Measurements from ENCODE around the gene JPT1.

JPT1 gene

DNA sequence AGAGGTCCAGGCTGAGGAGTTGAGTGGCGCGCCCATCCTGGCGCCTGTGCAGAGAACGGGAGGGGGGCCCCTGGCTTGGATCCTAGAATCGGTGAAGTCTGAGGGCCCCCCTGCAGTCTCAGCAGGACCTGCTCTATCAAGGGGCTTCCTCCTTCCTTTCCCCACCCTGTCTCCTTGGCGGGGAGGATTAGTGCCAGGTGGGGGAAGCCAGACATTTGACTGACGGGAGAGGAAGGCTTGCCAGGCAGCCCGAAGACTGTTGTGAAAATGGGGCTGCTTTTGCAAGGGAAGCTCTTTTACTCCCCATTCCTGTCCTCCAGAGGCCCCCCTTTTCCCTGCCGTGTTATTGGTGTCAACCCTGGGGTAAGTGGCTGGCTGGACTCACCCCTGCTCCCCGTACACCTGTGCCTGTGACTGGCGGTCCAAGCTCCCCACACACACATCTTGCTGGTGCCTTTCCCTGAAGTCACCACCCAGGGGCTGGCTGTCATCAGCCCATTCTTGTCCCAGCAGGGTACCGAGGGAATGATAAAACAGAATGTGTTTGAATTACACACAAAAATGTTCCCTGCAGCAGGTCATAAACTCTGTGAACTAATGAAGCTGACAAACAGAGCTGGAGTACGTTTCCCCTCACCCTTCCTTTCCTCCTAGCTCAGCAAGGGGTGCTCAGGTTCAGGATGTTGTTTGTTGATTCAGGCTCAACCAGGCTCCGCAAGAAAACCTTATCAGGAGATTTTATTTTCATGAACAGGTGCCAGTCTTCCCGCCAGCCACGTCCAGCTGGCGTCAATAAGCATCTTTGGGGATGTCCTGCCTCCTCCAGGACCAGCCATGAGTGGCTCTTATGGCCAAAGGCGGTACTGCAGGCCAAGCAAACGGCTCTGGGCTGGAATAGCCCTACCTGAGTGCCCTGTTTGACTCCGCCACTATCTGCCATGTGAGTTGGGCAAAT lies 48.9 kb downstream of the JPT1 start (continued):
- TF ChIP-seq, protein P1, sequence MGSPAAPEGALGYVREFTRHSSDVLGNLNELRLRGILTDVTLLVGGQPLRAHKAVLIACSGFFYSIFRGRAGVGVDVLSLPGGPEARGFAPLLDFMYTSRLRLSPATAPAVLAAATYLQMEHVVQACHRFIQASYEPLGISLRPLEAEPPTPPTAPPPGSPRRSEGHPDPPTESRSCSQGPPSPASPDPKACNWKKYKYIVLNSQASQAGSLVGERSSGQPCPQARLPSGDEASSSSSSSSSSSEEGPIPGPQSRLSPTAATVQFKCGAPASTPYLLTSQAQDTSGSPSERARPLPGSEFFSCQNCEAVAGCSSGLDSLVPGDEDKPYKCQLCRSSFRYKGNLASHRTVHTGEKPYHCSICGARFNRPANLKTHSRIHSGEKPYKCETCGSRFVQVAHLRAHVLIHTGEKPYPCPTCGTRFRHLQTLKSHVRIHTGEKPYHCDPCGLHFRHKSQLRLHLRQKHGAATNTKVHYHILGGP (tag by site-specific recombination; IDR thresholded peaks at IDR 0.05) = no peak
- TF ChIP-seq GLI4 (tag by site-specific recombination; IDR thresholded peaks at IDR 0.05) = no peak
- TF ChIP-seq ZNF843 (tag by site-specific recombination; IDR thresholded peaks at IDR 0.05) = peak; percentile 99
- TF ChIP-seq OVOL3 (tag by site-specific recombination; IDR thresholded peaks at IDR 0.05) = peak; percentile 86; the same call in 1 of the 2 replicates
- TF ChIP-seq, protein P2, sequence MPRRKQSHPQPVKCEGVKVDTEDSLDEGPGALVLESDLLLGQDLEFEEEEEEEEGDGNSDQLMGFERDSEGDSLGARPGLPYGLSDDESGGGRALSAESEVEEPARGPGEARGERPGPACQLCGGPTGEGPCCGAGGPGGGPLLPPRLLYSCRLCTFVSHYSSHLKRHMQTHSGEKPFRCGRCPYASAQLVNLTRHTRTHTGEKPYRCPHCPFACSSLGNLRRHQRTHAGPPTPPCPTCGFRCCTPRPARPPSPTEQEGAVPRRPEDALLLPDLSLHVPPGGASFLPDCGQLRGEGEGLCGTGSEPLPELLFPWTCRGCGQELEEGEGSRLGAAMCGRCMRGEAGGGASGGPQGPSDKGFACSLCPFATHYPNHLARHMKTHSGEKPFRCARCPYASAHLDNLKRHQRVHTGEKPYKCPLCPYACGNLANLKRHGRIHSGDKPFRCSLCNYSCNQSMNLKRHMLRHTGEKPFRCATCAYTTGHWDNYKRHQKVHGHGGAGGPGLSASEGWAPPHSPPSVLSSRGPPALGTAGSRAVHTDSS (tag by site-specific recombination; IDR thresholded peaks at IDR 0.05) = no peak
- TF ChIP-seq ZNF391 (tag by site-specific recombination; IDR thresholded peaks at IDR 0.05; ENCODE audit: borderline replicate concordance, low read depth) = peak; percentile 70; the same call in 1 of the 2 replicates
- TF ChIP-seq, protein P3, sequence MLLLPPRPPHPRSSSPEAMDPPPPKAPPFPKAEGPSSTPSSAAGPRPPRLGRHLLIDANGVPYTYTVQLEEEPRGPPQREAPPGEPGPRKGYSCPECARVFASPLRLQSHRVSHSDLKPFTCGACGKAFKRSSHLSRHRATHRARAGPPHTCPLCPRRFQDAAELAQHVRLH (tag by site-specific recombination; IDR thresholded peaks at IDR 0.05) = peak; percentile 95
- TF ChIP-seq ZSCAN30 (tag by site-specific recombination; IDR thresholded peaks at IDR 0.05) = peak; percentile 89; the same call in 1 of the 2 replicates
- TF ChIP-seq ZNF394 (tag by site-specific recombination; IDR thresholded peaks at IDR 0.05; ENCODE audit: borderline replicate concordance) = peak; percentile 45; the same call in 1 of the 2 replicates
- TF ChIP-seq ZBTB1 (tag by site-specific recombination; IDR thresholded peaks at IDR 0.05) = 0 out of 2 replicates have a peak, but pooled peaks have one; percentile 54
- peak; percentile 96; the same call in 1 of the 2 replicates for TF ChIP-seq GLI2 (tag by site-specific recombination; IDR thresholded peaks at IDR 0.05; ENCODE audit: borderline replicate concordance, low read depth)
- no peak for TF ChIP-seq ZNF548 (tag by site-specific recombination; IDR thresholded peaks at IDR 0.05)
- peak; percentile 84 for TF ChIP-seq ZFP69B (tag by site-specific recombination; IDR thresholded peaks at IDR 0.05)
- peak; percentile 75 for TF ChIP-seq ZBTB48 (tag by site-specific recombination; IDR thresholded peaks at IDR 0.05)
- no peak for TF ChIP-seq ZNF112 (tag by site-specific recombination; IDR thresholded peaks at IDR 0.05)
- no peak for TF ChIP-seq HOXA7 (CRISPR knock-in tag; IDR thresholded peaks at IDR 0.05; ENCODE audit: borderline replicate concordance)
- TF ChIP-seq PRDM1 (tag by site-specific recombination; IDR thresholded peaks at IDR 0.05) = no peak

DNA sequence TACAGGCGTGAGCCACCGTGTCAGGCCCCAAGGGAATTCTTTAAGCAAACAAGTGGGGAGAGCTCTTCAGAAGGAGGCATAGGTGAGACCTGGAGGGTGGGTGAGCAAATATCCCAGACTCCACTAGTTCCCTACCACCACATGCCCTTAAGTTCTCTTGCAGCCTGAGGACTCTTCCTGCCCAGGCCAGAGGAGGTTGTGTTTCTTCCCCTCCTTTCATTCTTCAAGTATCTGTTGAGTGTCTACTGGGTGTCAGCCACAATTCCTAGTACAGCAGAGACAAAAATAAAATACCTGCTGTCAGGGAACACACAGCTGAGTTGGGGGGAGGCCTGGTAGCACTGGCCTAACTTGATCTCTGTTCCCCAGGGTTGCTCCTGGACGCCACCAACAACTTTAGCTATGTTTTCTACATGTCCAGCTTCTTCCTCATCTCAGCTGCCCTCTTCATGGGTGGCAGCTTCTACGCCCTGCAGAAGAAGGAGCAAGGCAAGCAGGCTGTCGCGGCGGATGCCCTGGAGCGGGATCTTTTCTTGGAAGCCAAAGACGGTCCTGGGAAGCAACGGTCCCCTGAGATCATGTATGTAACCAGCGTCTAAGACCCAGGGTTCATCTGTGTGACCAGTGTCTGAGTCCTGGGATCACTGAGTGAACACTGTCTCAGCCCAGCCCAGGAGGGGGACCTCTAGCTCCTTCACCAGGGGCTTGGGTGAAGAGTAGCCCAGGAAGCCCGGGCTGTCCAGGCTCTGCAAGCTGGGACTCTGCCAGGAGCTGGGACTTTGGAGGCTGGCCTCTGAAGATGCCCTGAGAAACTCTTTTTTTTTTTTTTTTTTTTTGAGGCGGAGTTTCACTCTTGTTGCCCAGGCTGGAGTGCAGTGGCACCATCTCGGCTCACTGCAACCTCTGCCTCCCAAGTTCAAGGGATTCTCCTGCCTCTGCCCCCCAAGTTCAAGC lies 50.4 kb downstream of the JPT1 start:
- no peak overlapping the region; the same call in 1 of the 2 replicates for H3K27ac ChIP-seq (ENCODE audit: extremely low read depth, low read depth, low read length)
- peaks cover 10% of the 10 kb centered on the region for H3K4me1 ChIP-seq (ENCODE audit: control insufficient read depth, insufficient read depth, low read length)
- TF ChIP-seq TRIM28 (IDR thresholded peaks at IDR 0.05; ENCODE audit: borderline replicate concordance, low read length) = no peak
- TF ChIP-seq, protein P4, sequence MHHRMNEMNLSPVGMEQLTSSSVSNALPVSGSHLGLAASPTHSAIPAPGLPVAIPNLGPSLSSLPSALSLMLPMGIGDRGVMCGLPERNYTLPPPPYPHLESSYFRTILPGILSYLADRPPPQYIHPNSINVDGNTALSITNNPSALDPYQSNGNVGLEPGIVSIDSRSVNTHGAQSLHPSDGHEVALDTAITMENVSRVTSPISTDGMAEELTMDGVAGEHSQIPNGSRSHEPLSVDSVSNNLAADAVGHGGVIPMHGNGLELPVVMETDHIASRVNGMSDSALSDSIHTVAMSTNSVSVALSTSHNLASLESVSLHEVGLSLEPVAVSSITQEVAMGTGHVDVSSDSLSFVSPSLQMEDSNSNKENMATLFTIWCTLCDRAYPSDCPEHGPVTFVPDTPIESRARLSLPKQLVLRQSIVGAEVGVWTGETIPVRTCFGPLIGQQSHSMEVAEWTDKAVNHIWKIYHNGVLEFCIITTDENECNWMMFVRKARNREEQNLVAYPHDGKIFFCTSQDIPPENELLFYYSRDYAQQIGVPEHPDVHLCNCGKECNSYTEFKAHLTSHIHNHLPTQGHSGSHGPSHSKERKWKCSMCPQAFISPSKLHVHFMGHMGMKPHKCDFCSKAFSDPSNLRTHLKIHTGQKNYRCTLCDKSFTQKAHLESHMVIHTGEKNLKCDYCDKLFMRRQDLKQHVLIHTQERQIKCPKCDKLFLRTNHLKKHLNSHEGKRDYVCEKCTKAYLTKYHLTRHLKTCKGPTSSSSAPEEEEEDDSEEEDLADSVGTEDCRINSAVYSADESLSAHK (tag by site-specific recombination; IDR thresholded peaks at IDR 0.05) = peak; percentile 87
- peak; percentile 62; the same call in 1 of the 2 replicates for TF ChIP-seq SCRT1 (tag by site-specific recombination; IDR thresholded peaks at IDR 0.05; ENCODE audit: borderline replicate concordance)
- TF ChIP-seq SCRT2 (tag by site-specific recombination; IDR thresholded peaks at IDR 0.05) = peak; percentile 85
- no peaks in the 10 kb centered on the region for H3K9me3 ChIP-seq (ENCODE audit: control insufficient read depth, insufficient read depth, low read depth, low read length)
- H3K36me3 ChIP-seq (ENCODE audit: control insufficient read depth in 2 of 2, insufficient read depth in 1 of 2, low read length in 2 of 2) = peaks cover 0 to 12% of the 10 kb centered on the region in 2 experiments; a peak in 1 of 3 replicates
- H3K4me3 ChIP-seq (ENCODE audit: low read depth, low read length) = no peak overlapping the region
- CTCF ChIA-PET = interaction anchor here (0.6 to 5.9 kb wide), 15 partner anchors 8 to 143 kb away, joined by 3 to 61 read pairs (median 6); no protein-coding TSS in a partner anchor
- POLR2A ChIA-PET = interaction anchor here (0.5 to 1.8 kb wide), 6 partner anchors 10 to 703 kb away, joined by 3 to 5 read pairs (median 3); partner anchors contain the start of gene SLC16A5

Measured in HEK293 (cell line).